Stimulated activated CD4-positive, alpha-beta T cell treated with anti-CD3 and anti-CD28 coated beads, Interleukin-15, amount 100 ng/mL, for 1 hour (primary cell): ENCODE data around the gene ADARB2.

Experiments
- DNase-seq, 2 donors: peaks; one replicate each; pipeline ENCODE4 v3.0.0-alpha.2; 2020; ENCODE audit warnings: low read depth in 1 of 2, low spot score in 1 of 2

The ADARB2 gene

GRCh38 chr10:1184541-1185430, 552.5 kb downstream of the ADARB2 start:
- DNase-seq, result no peak

GRCh38 chr10:1183701-1184100, 553.6 kb downstream of the ADARB2 start:
- no peak for DNase-seq

GRCh38 chr10:1183033-1183396, 554.3 kb downstream of the ADARB2 start:
- no peak for DNase-seq

DNA sequence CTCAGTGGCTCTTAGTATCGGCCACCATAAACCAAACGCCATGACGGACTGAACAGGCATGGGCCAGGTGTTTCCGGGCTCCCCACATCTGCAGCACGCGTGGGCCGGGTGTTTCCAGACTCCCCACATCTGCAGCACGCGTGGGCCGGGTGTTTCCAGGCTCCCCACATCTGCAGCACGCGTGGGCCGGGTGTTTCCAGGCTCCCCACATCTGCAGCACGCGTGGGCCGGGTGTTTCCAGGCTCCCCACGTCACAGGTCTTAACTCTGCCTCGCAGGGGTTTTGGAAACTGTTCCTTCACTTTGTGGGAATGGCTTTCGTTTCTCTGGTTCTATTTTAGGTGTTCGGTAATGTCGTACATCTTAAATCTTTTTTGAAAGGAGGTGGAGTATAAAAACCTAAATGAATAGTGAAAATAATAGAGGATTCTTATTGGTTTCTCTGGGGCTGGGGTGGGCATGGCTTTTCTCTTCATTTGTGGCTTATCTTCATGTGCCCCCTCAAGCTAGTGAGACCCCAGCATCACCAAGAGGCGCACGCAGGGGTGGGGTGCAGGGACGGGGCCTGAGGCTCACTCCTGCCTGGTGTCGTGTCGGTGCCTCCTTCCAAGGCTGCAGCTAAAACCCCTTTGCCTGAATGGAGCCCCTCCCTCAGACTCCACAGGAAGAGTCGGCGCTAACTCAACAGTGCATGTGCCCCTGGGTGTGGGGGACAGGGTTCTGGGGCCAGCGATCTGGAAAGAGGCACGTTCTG, 554.9 kb downstream of the ADARB2 start:
- DNase-seq, result no peak

DNA sequence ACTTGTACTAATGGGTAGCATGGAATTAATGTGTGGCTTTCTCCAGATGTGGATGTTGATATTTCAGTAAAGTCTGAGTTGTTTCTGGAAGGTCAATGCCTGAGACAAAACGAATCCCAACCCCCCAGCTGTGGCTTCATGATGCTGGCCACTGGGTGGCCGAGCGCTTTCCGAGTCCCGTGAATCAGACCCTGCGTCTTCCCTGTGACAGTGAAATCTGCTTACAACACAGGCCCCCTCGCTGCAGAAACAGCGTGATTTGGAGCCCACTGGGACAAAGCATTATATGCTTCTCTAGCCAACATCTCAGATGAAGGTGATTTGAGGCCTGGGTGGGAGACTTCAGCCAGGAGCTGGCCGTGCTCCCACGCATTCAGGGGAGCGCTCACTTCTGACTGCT, 556.5 kb downstream of the ADARB2 start:
- no peak for DNase-seq

- DNase-seq, result no peak
Measured at GRCh38 chr10:1180071-1180730, 557.1 kb downstream of the ADARB2 start.

GRCh38 chr10:1179346-1180070, 557.8 kb downstream of the ADARB2 start:
- no peak for DNase-seq

DNA sequence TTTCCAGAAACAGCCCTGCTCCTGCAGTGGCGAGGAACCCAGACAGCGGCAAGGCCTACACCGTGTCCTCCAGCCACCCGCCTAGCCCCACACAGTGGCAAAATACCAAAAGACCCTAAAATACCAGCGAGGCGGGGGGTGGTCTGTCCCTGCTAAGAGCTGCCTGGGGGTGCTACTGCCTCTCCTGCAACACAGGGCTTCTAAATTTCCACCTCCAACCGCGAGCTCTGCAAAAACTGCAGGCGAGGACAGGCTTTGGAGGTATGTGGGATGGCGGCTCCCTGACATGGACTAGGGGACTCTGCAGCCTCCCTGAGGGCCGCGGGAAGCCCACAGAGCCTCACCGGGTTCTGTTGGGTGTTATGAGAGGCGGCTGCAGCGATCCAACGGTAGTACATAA, 558.8 kb downstream of the ADARB2 start:
- no peak for DNase-seq

GRCh38 chr10:1177936-1178335, 559.4 kb downstream of the ADARB2 start:
- no peak for DNase-seq

DNA sequence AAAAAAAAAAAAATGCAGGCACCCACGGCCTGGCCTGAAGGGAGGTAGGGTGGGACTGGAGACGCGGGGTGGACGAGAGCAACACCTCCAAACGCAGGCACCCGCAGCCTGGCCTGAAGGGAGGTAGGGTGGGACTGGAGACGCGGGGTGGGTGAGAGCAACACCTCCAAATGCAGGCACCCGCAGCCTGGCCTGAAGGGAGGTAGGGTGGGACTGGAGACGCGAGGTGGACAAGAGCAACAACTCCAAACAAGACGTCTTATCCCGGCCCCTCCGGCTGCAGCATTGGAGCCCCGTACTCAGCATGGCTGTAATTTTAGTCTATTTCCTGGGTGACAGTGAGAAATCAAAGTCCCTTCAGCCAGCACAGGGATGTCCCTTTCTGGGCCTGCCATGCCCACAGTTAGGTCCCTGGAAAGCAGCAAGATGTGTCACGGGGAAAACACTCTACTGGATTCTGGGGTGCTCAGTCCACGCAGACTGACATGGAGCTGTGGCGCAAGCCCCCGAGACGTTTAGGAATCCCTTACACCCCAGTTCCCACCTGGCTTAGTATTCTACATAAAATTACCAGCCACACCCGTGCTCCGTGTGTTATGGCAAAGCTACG, 561.3 kb downstream of the ADARB2 start:
- DNase-seq, result no peak

- DNase-seq, result no peak
Measured at GRCh38 chr10:1174022-1174421, 563.3 kb downstream of the ADARB2 start.

DNA sequence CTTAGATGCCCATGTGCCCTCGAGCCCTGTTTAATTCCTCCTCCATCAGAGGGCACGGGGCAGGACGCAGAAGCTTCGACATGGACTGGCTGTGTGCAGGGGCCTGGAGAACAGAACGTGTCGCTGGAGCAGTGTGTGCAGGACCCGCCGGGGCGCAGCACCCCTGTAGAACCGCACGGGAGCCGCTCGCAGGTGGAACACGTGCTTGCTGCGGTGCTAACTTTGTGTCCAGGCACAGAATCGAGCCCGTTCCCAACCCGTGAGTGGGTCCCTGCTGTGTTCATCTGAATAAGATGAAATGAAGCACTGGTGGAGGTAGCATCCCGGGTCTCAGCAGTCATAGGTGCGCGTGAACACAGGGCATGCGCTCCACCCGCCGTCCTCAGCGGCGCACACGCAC, 564.2 kb downstream of the ADARB2 start:
- no peak for DNase-seq

GRCh38 chr10:1172256-1172984, 564.9 kb downstream of the ADARB2 start:
- no peak for DNase-seq

DNA sequence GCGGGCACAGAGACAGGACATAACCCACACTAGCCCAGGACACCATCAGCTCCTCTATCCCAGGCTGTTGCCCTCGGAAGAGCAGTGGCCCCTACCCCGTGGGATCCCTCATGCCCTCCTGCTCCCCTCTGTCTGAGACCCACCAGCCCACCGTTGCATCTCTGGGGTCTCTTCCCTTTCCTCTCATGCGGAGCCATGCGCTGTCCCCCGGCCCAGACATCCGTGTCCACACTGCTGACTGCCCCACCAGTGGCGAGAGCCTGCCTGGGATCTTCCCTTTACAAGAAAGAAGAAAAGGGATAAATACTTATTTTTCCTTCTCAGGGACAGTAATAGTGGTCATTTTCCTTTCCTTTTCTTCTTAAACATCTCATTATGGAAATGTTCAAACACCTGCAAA, 565.7 kb downstream of the ADARB2 start:
- DNase-seq, result no peak

- DNase-seq, result no peak
Measured at GRCh38 chr10:1171182-1171581, 566.1 kb downstream of the ADARB2 start.

- no peak for DNase-seq
Measured at GRCh38 chr10:1170867-1171180, 566.5 kb downstream of the ADARB2 start.

GRCh38 chr10:1169981-1170866, 567.1 kb downstream of the ADARB2 start:
- DNase-seq, result no peak

- DNase-seq, result no peak
Measured at GRCh38 chr10:1169186-1169885, 568.0 kb downstream of the ADARB2 start.

DNA sequence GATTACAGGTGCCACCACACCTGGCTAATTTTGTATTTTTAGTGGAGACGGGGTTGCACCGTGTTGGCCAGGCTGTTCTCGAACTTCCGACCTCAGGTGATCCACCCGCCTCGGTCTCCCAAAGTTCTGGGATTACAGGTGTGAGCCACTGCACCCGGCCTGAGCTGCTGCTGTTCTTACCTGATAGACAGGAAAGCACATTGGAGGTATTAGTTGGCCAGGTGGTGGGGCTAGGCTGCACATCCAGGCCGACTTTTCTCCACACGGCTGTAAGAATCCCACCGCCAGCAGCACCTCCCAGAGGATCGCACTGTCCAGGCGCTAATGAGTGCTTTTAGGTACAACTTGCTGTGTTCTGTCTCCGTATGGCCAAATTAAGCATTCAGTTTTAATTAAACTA, 568.6 kb downstream of the ADARB2 start:
- no peak for DNase-seq
